HG02678 (cell line): ENCODE measurements around the gene PLXNB1.

Experiments used
- ATAC-seq: cut with Tn5 transposase; IDR thresholded peaks from one replicate; pipeline ENCODE4 v1.9.1; 2021; ENCODE audit warnings: mild to moderate bottlenecking, moderate library complexity; ENCODE audit not compliant: unreplicated experiment

The PLXNB1 gene

DNA sequence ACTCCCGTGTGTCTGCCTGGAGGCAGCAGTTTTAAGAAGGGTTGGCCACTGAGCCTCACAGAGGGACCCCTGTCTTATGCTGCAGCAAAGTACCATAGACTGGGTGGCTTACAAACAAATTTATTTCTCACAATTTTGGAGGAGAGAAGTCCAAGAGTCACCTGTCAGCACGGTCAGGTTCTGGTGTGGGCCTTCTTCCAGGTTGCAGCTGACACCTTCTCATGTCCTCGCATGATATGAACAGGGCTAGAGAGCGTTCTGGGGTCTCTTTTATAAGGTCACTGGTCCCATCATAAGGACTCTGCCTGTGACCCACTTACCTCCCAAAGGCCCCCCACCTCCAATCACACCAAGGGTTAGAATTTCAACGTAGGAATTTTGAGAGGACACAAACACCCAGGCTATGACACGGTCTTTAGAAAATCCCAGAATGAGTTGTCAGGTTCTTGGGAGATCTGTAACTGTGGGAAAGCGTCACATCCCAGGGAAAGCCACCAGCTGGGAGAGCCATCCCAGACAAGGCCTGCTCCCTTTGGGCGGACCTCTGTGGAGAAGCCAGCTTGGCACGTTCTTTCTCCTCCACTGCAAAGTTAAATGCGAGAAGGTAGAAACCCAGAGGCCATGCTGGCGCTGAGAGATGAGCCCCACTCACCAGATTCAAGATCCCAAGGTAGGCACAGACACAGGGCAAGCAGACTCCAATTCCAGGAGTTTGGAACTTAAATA lies 58.1 kb downstream of the PLXNB1 start, which contains the start of gene FBXW12:
FBXW12 (plus strand) TSS at position 569 of the 726 bp plus-strand sequence. CDS start 549 bp downstream, outside the sequence.
- ATAC-seq = no peak

DNA sequence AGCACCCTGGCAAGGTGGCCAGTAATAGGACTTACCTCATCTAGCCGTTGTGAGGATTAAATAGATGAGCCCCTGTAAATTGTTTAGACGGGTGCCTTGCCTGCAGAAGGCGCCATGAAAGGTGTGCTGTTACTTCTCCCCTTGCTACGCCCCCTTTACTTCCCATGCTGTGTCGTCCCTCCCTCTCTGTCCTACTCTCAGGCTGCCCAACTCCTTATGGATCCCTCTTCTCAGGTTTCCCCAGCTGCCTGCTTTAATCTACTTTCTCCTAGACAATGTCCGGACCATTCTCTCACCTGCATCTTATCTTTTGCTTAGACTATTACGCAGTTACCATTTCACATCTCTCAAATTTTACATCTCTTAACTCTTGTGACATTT lies 59.6 kb downstream of the PLXNB1 start:
- ATAC-seq = no peak

DNA sequence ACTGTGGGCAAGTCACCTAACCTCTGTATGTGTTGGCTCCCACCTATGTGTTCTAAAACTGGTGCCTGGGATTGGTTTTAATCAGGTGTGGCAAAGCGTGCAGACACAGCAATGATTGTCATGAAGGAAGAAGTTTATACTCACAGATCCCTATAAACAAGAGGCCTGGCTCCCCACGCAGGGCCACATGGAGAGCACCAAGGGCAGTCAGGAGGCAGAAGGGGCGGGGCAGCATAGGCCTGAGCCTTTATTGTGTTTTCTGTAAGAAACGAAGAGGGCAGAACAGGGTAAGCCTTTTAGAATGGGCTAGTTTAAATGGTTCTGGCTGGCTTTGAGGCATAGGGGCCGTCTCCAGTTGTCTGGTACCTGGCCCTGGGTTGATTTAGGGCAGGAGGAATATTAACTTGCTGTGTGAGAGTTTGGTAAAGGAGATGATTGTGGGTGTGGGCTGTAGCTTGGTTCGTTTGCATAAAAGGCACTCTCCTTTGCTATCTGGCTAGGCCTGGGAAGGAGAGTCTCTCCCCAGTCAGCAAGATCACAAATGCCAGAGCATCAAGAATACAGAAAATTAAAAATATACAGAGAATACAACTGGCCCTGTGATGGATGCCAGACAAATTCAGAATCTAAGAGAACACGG lies 60.1 kb downstream of the PLXNB1 start:
- no peak for ATAC-seq

DNA sequence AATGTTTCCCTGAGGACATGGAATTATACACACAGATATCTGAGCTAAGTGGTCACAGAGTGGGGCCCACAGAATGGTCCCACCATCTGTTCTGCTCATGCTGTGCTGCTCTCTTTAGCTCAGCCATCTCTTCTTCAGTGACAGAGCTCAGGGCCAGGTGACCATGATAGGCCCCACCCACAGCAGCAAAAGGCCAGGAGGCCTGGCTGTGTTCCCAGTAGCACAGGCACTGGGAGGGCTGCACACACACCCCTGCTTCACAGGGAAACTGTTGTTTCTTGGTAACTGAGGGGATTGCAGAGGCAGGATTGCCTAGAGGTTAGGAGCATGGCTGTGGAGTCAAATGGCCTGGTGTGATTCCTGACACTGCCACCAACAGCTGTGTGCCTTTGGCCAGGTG lies 62.7 kb downstream of the PLXNB1 start:
- ATAC-seq = no peak

DNA sequence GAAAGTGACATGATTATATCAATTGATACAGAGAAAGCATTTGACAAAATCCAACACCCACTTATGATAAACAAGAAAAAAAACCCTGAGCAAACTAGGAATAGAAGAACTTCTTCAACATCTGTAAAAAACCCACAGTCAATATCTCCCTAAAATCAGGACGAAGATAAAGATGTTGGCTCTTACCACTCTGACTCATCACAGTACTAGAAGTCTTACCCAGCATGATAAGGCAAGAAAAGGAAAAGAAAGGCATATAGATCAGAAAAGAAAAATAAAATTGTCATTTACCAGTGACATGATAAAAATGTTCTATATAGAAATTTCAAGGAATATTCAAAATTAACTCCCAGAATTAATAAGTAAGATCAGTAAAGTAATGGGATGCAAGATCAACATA lies 65.0 kb downstream of the PLXNB1 start:
- ATAC-seq = no peak

DNA sequence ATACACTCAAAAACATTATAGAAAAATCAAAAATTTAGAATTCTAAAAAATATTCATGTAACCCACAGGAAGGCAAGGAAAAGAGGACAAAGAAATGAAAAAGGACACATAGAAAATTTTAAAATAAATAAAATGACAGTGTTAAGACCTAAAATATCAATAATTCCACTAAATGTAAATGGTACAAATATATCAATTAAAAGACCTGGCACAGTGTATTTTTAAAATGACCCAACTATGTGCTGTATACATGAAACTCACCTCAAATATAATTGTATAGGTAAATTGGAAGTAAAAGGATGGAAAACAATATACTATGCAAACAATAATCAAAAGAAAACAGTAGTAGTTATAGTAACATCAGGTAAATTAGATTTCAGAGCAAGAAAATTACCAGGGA lies 68.0 kb downstream of the PLXNB1 start:
- no peak for ATAC-seq

DNA sequence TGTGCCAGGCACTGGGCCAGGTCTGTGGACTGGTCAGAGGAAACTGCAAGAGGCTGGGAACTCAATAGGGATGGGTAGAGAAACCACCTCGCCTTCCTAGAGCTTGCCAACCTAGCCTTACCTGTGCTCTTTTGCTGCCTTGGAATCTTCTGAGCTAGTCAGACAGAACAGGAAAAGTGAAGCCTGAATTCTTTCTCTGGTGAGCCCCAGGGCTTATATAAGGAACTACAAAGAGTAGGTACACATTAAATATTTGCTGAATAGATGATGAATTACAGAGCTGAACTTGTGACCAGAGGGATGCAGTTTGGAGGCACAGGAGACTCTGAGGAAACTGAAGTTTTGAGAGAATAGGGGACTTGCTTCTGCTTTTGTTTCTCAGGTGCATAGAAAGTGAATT lies 73.5 kb downstream of the PLXNB1 start:
- no peak for ATAC-seq

DNA sequence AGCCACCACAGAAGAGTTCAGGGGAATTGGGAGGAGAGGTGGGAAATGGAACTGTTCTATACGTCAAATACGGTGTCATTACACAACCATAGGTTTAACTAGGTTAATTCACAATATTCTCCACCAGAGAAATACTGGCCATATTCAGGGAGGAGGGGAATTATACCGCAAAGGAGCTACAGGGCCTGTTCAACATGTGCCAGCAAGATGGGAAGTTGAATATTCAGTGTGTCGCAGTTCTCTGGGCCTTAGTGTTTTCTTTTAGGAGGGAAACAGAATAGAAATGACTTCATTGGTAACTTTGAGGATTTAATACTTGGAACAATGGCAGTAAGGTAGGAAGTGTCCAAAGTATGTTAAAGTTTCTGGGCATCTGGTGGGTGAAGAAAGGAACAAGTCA lies 75.9 kb downstream of the PLXNB1 start:
- ATAC-seq = no peak
